Heart left ventricle (tissue), 13 donors: ENCODE results near the gene LYRM1.

Experiments
- POLR2A ChIP-seq, 2 donors: fragments of 450-650 bp; IDR thresholded peaks; one replicate each; pipeline ENCODE4 v1.6.1; 2017; ENCODE audit warnings: antibody characterized with exemption in 2 of 2, mild to moderate bottlenecking in 2 of 2, moderate library complexity in 2 of 2
- TF ChIP-seq, protein P1 (sequence below), 12 donors: fragments of 200-600 bp; sonication (generic) in 4 of 12; IDR thresholded peaks; one replicate each; pipeline versions ENCODE4 v1.5.0 to v1.8.0; 2018 to 2022; ENCODE audit warnings: antibody characterized with exemption in 12 of 12, mild to moderate bottlenecking in 5 of 12
- donor health status: ischemic (EF 13 %, LVEDD 7.1; RV severe dilation, severe dysfunction).
- donor health status: DM: no; HTN: yes; CAD: no.
- donor health status: DM: no; HTN: no; CAD: no.
- donor health status: ischemic (EF 25% LVEDD 6.9; RV normal size, moderate dysfunction).
- donor health status: ischemic (EF 25% LVEDD 5.7; RV mildly dilated, moderate dysfunction).
- donor health status: ischemic (EF 35%, LVEDD 5.7; RV mildly dilated, moderate dysfunction).
- donor health status: nonischemic (EF 11% LVEDD 7.7; RV severe dilation, severe dysfunction).
- donor health status: DM: yes; HTN: yes; CAD: no.
- donor health status: PGD.
- donor health status: ischemic (EF 29% LVEDD 5.4; RV normal size, mild dysfunction).
- donor health status: nonischemic (EF 23%, LVEDD 6.1; RV moderate dilation, normal function).

DNA sequence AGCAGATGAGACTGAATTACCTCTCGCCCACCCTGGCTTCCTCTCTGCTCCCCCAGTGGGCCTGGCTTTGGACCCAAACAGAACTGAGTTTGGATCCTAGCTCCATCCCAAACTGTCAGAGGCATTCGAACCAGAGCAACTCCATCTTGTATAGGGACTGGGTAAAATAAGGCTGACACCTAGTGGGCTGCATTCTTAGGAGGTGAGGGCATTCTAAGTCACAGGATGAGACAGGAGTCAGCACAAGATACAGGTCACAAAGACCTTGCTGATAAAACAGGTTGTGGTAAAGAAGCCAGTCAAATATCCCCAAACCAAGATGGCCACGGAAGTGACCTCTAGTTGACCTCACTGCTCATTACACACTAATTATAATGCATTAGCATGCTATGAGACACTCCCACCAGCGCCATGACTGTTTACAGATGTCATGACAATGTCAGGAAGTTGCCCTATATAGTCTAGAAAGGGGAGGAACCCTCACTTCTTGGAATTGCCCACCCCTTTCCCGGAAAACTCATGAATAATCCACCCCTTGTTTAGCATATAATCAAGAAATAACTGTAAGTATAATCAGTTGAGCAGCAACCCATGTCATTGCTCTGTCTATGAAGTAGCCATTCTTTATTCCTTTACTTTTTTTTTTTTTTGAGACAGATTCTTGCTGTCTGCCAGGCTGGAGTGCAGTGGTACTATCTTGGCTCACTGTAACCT is 44.4 kb downstream of the LYRM1 start:
- no peak for TF ChIP-seq POLR2A (IDR thresholded peaks at IDR 0.05)
- TF ChIP-seq, protein P1, sequence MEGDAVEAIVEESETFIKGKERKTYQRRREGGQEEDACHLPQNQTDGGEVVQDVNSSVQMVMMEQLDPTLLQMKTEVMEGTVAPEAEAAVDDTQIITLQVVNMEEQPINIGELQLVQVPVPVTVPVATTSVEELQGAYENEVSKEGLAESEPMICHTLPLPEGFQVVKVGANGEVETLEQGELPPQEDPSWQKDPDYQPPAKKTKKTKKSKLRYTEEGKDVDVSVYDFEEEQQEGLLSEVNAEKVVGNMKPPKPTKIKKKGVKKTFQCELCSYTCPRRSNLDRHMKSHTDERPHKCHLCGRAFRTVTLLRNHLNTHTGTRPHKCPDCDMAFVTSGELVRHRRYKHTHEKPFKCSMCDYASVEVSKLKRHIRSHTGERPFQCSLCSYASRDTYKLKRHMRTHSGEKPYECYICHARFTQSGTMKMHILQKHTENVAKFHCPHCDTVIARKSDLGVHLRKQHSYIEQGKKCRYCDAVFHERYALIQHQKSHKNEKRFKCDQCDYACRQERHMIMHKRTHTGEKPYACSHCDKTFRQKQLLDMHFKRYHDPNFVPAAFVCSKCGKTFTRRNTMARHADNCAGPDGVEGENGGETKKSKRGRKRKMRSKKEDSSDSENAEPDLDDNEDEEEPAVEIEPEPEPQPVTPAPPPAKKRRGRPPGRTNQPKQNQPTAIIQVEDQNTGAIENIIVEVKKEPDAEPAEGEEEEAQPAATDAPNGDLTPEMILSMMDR (IDR thresholded peaks at IDR 0.05), result peak in 4 of 12 donors; percentile 11 to 34 (median 22)
